ENCODE data around the gene LAMC1. TPM values are rescaled to one million over a fixed set of nuclear protein-coding genes. Genes with fewer than 3 reads are reported as not detected.
"Not testable (repeated sequence)": the region's sequence is repeated elsewhere in the genome, so short reads cannot be mapped to it uniquely, and the experiment has no call there.

The LAMC1 gene
- total RNA-seq, 1 donor from 2014 or later: 0.39 TPM

DNA sequence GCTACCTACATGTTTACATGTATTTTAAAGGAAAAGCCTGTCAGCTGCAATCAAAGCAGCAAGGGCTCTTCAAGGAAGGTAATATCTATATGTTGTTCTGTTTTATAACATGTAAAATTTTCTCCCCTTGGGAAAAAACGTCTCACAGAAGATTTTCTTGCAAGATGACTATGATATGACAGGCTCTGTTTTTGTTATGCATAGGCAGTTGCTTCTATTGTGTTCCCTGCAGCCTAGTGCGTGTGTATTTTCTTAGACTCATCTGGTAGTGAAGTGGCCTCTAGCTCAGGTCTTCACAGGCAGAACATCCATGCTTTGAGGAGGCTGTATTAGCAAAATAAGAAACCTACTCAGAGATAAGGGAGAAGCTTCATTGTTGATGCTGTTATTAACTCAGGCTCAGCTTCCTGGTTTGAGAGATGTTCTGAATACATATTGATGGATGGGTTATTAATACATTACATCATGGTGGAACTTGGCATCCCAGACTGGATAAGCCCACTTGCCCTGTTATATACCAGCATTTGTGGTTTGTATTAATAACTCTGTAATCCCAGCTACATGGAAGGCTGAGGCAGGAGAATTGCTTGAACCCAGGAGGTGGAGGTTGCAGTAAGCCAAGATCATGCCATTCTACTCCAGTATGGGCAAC, 35.8 kb downstream of the LAMC1 start:
- intact Hi-C loops (cut with micrococcal nuclease): no loop called here
- no peaks in the 10 kb centered on the region for H3K4me1 Mint-ChIP-seq (ENCODE audit: low read depth)
- peaks cover 2% of the 10 kb centered on the region for H3K27me3 Mint-ChIP-seq (ENCODE audit: low read depth)

DNA sequence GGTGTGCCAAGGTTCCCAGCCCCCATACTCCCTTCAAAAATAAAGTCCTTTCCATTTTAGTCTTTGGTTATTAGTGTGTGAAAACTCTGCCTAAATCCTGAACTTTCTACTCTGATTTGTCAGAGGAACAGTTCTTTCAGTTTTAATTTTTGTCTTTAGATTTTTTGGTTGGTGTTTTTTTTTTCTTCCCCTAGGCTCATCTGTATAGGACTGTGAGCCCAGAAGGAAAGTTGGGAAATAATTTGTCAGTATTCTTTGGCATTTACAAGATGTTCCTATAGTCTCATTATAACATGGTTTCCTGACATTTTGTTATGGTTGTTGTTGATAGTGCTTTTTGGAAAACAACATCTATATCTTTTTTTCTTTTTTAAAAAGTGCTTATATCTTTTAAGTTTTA, 38.0 kb downstream of the LAMC1 start:
- no peak overlapping the region for H3K27ac Mint-ChIP-seq
- no peak for DNase-seq (ENCODE audit: low spot score)
- H3K27me3 Mint-ChIP-seq (ENCODE audit: low read depth): peaks cover 2% of the 10 kb centered on the region
- no peaks in the 10 kb centered on the region for H3K36me3 Mint-ChIP-seq (ENCODE audit: low read depth)
- H3K9me3 Mint-ChIP-seq: no peaks in the 10 kb centered on the region
- H3K4me1 Mint-ChIP-seq (ENCODE audit: low read depth): no peaks in the 10 kb centered on the region
- intact Hi-C loops (cut with micrococcal nuclease): no loop called here
- H3K4me3 Mint-ChIP-seq (ENCODE audit: low read depth): no peak overlapping the region

More for the DNA sequence above, 35.8 kb downstream of the LAMC1 start:
- H3K4me3 Mint-ChIP-seq (ENCODE audit: low read depth): no peak overlapping the region
- no peak overlapping the region for H3K27ac Mint-ChIP-seq
- no peaks in the 10 kb centered on the region for H3K9me3 Mint-ChIP-seq
- no peaks in the 10 kb centered on the region for H3K36me3 Mint-ChIP-seq (ENCODE audit: low read depth)
- DNase-seq (ENCODE audit: low spot score): no peak

GRCh38 chr1:183063349-183063748, 40.1 kb downstream of the LAMC1 start:
- Mint-ChIP-seq H3K27ac (no peak overlapping the region), H3K27me3 (ENCODE audit: low read depth) (peaks cover 2% of the 10 kb centered on the region), H3K4me3 (ENCODE audit: low read depth) (no peak overlapping the region), H3K9me3 (no peaks in the 10 kb centered on the region), H3K36me3 (ENCODE audit: low read depth) (no peaks in the 10 kb centered on the region), H3K4me1 (ENCODE audit: low read depth) (no peaks in the 10 kb centered on the region)
- intact Hi-C loops (cut with micrococcal nuclease): no loop called here
- no peak for DNase-seq (ENCODE audit: low spot score)

- no peaks in the 10 kb centered on the region for H3K27me3 Mint-ChIP-seq (ENCODE audit: low read depth)
- no peaks in the 10 kb centered on the region for H3K4me1 Mint-ChIP-seq (ENCODE audit: low read depth)
- H3K4me3 Mint-ChIP-seq (ENCODE audit: low read depth): no peak overlapping the region
- no peaks in the 10 kb centered on the region for H3K36me3 Mint-ChIP-seq (ENCODE audit: low read depth)
- no peak for DNase-seq (ENCODE audit: low spot score)
- no peak overlapping the region for H3K27ac Mint-ChIP-seq
- H3K9me3 Mint-ChIP-seq: no peaks in the 10 kb centered on the region
- intact Hi-C loops (cut with micrococcal nuclease): no loop called here
Measured at GRCh38 chr1:183065168-183065706, 42.0 kb downstream of the LAMC1 start.

DNA sequence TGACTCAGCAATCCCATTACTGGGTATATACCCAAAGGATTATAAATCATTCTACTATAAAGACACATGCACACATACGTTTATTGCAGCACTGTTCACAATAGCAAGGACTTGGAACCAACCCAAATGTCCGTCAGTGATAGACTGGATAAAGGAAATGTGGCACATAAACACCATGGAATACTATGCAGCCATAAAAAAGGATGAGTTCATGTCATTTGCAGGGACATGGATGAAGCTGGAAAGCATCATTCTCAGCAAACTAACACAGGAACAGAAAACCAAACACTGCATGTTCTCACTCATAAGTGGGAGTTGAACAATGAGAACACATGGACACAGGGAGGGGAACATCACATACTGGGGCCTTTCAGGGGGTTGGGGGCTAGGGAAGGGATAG, 43.2 kb downstream of the LAMC1 start:
- not testable (repeated sequence) for H3K36me3 Mint-ChIP-seq (ENCODE audit: low read depth); H3K9me3 Mint-ChIP-seq; H3K4me3 Mint-ChIP-seq (ENCODE audit: low read depth)

GRCh38 chr1:183069562-183070216, 46.5 kb downstream of the LAMC1 start:
- Mint-ChIP-seq H3K36me3 (ENCODE audit: low read depth) (no peaks in the 10 kb centered on the region), H3K27ac (no peak overlapping the region), H3K4me1 (ENCODE audit: low read depth) (no peaks in the 10 kb centered on the region), H3K4me3 (ENCODE audit: low read depth) (no peak overlapping the region), H3K27me3 (ENCODE audit: low read depth) (peaks cover 6% of the 10 kb centered on the region), H3K9me3 (no peaks in the 10 kb centered on the region)
- intact Hi-C loops (cut with micrococcal nuclease): no loop called here
- no peak for DNase-seq (ENCODE audit: low spot score)

More for the DNA sequence above, 43.2 kb downstream of the LAMC1 start:
- H3K27ac Mint-ChIP-seq; H3K27me3 Mint-ChIP-seq (ENCODE audit: low read depth); intact Hi-C loops (cut with micrococcal nuclease); DNase-seq (ENCODE audit: low spot score); H3K4me1 Mint-ChIP-seq (ENCODE audit: low read depth): not testable (repeated sequence)

DNA sequence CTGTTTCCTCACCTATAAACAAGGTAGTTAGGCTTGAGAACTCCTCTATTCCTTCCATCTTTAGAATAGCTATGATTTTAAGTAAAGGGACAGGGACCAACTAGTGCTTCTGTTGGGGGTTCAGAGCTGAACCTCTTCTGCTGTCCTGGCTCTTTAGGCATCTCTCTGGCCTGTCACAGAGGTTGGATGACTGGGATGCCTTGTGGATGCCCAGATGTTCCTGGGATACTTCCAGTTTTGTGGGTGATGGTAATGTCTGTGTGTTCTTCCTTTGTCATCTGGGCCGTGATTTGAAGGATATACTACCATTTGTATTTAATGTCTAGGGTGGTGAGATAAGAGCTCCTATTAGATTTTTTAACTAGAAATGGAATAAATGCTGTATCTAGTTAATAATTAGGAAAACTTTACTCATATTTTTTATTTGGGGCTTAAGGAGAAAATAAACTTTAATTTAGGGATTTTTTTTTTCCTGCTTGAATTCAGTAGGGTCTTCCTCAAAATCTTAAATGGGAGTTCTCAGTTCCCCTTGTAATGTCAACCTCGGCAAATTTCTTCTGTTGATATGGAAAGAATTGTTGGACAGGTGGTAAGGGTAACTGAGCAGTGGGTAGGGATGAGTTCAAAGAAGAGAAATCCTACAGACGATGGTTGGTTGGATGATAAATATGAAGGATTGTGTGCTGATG, 47.2 kb downstream of the LAMC1 start:
- H3K4me1 Mint-ChIP-seq (ENCODE audit: low read depth): no peaks in the 10 kb centered on the region
- DNase-seq (ENCODE audit: low spot score): no peak
- no peak overlapping the region for H3K4me3 Mint-ChIP-seq (ENCODE audit: low read depth)
- no peaks in the 10 kb centered on the region for H3K36me3 Mint-ChIP-seq (ENCODE audit: low read depth)
- intact Hi-C loops (cut with micrococcal nuclease): no loop called here
- peaks cover 6% of the 10 kb centered on the region for H3K27me3 Mint-ChIP-seq (ENCODE audit: low read depth)
- H3K9me3 Mint-ChIP-seq: no peaks in the 10 kb centered on the region
- H3K27ac Mint-ChIP-seq: no peak overlapping the region

DNA sequence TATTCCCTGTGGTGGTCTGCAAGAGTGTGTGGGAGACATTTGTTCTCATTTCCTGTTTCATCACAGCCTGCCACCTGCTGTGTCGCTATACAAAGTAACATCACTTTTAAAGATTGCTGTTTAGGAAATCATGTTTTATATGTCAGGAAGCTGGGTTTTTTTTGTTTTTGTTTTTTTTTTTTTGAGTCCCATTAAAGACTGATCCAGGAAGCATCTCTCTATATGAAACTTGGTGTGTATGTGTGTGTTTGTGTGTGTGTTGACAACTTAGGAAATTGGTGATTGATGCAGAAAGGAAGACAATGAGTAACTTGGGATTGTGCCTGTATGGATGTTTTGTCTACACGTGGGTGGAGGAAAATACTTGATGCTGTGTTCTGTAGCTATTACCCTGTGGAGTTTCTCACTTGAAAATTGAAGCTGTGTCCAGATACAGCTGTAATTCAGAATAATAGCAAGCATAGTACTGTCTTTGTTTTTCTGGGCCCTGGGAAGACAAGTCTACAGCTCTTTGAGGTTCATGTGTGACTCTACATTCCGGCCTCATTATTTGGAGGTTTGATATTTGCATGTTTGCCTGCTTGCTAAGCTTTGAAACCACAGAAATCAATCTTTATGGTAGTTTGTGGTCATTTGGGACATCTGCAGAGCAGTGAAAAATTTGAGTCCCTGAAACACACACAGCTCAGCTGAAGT, 47.9 kb downstream of the LAMC1 start:
- no peaks in the 10 kb centered on the region for H3K9me3 Mint-ChIP-seq

GRCh38 chr1:183072595-183072994, 49.4 kb downstream of the LAMC1 start:
- DNase-seq (ENCODE audit: low spot score); H3K27ac Mint-ChIP-seq; H3K9me3 Mint-ChIP-seq; H3K36me3 Mint-ChIP-seq (ENCODE audit: low read depth); H3K4me3 Mint-ChIP-seq (ENCODE audit: low read depth); intact Hi-C loops (cut with micrococcal nuclease); H3K4me1 Mint-ChIP-seq (ENCODE audit: low read depth): not testable (repeated sequence)
- peaks cover 11% of the 10 kb centered on the region for H3K27me3 Mint-ChIP-seq (ENCODE audit: low read depth)

More for the DNA sequence above, 47.9 kb downstream of the LAMC1 start:
- Mint-ChIP-seq H3K27me3 (ENCODE audit: low read depth) (peaks cover 7% of the 10 kb centered on the region), H3K4me1 (ENCODE audit: low read depth) (no peaks in the 10 kb centered on the region), H3K4me3 (ENCODE audit: low read depth) (no peak overlapping the region), H3K27ac (no peak overlapping the region), H3K36me3 (ENCODE audit: low read depth) (no peaks in the 10 kb centered on the region)
- intact Hi-C loops (cut with micrococcal nuclease): no loop called here
- no peak for DNase-seq (ENCODE audit: low spot score)

DNA sequence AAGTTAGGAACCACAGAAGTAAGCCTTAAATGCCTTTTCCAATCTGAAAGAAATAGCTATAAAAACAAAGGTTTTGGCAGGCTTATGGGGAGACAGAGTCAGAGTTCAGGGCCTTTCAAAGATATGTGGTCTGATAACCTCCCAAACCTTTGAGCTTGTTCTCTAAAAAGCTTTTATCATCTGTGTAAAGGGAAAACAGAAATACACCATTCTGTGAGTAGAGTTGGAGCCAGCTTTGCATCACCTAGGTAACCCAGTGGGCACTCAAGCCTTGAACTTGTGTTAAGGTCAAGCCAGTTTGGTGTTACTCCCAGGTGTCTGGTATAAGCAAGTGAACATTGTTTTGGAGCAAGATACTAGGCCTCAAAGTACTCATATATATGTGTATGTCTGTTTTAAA, 50.1 kb downstream of the LAMC1 start:
- H3K4me1 Mint-ChIP-seq (ENCODE audit: low read depth): no peaks in the 10 kb centered on the region
- peaks cover 11% of the 10 kb centered on the region for H3K27me3 Mint-ChIP-seq (ENCODE audit: low read depth)
- no peaks in the 10 kb centered on the region for H3K9me3 Mint-ChIP-seq
- intact Hi-C loops (cut with micrococcal nuclease): no loop called here
- H3K27ac Mint-ChIP-seq: no peak overlapping the region
- H3K36me3 Mint-ChIP-seq (ENCODE audit: low read depth): no peaks in the 10 kb centered on the region
- no peak for DNase-seq (ENCODE audit: low spot score)
- H3K4me3 Mint-ChIP-seq (ENCODE audit: low read depth): no peak overlapping the region

DNA sequence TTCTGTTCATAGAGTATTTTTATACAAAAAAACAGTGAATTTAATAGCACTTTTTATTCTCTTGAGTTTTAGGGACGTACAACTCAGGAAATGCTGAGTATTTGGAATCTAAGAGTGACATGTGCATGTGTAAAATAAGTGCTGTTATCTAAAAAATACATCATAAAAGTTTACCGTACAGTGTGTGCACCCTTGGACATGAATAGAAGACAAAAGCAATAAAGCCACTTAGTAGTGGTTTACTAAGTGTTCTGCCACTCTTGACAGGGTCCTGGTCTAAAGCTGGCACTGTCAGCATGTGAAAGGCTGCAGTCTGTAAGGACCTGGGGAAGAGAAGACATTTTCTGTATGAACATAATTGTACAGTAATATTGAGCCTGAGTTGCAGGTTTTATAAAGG, 51.0 kb downstream of the LAMC1 start:
- H3K4me1 Mint-ChIP-seq (ENCODE audit: low read depth): no peaks in the 10 kb centered on the region
- no peak overlapping the region for H3K4me3 Mint-ChIP-seq (ENCODE audit: low read depth)
- H3K9me3 Mint-ChIP-seq: no peaks in the 10 kb centered on the region
- intact Hi-C loops (cut with micrococcal nuclease): no loop called here
- H3K36me3 Mint-ChIP-seq (ENCODE audit: low read depth): no peaks in the 10 kb centered on the region
- DNase-seq (ENCODE audit: low spot score): no peak
- H3K27me3 Mint-ChIP-seq (ENCODE audit: low read depth): peaks cover 11% of the 10 kb centered on the region
- H3K27ac Mint-ChIP-seq: no peak overlapping the region

- Mint-ChIP-seq H3K9me3 (no peaks in the 10 kb centered on the region), H3K27ac (no peak overlapping the region), H3K36me3 (ENCODE audit: low read depth) (no peaks in the 10 kb centered on the region), H3K4me1 (ENCODE audit: low read depth) (no peaks in the 10 kb centered on the region), H3K27me3 (ENCODE audit: low read depth) (peaks cover 8% of the 10 kb centered on the region), H3K4me3 (ENCODE audit: low read depth) (no peak overlapping the region)
- no peak for DNase-seq (ENCODE audit: low spot score)
- intact Hi-C loops (cut with micrococcal nuclease): no loop called here
Measured at GRCh38 chr1:183075861-183076260, 52.6 kb downstream of the LAMC1 start.
